GM18499 (cell line): ENCODE measurements around the gene YAP1.

ENCODE experiments used
- ATAC-seq: cut with Tn5 transposase; IDR thresholded peaks from one replicate; pipeline ENCODE4 v1.9.1; 2021; ENCODE audit warnings: moderate number of reproducible peaks; ENCODE audit not compliant: insufficient read depth, unreplicated experiment

YAP1 gene

DNA sequence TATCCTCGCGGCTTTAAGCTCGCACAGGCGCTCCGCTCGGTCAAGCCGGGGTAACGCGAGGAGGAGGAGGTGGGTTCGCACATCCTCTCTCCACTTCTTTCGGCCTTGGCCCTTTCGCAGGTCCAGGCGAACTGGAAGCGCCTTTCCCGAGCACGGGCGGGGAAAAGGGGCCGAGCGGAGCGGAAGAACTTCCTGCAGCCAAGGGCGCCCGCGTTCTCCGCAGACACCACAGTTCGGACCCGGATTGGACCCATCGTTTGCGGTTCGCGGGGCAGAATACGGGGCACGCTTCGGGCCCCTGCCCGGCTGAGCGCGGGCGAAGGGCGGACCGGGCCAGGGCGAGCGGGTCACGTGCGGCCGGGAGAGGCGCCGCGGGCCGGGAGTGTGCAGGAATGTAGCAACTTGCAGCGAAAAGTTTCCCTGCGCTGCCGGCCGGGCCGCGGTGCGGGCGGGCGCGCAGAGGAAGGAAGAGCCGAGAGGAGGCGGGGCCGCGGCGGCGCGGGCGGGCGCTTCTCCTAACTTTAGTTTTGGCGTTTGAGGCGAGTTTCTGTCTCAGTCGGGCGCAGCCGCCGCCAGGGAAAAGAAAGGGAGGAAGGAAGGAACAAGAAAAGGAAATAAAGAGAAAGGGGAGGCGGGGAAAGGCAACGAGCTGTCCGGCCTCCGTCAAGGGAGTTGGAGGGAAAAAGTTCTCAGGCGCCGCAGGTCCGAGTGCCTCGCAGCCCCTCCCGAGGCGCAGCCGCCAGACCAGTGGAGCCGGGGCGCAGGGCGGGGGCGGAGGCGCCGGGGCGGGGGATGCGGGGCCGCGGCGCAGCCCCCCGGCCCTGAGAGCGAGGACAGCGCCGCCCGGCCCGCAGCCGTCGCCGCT, at the start of gene YAP1:
Gene YAP1 (plus strand): TSS at position 552 of the 865 bp plus-strand sequence. CDS start 402 bp downstream, outside the sequence.
- peak; percentile 72 for ATAC-seq

DNA sequence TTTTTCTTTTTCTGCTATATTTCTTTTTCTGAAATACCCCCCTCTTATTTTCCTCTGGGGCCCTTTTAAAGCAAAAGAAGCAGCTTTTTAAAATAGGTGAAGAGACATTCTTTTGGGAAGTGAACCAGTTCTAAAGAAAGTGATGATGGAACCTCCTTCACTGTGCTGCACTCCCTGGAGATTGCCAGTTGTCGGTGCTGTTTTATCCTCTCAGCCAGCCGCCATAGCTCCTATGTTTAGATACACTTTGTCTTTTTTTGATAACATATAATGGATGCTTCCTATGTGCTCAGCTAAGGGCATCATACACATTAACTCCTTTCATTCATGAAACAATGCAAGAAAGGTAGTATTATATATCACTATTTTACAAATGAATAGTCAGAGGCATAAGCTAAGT, 49.0 kb upstream of the YAP1 start:
- no peak for ATAC-seq

DNA sequence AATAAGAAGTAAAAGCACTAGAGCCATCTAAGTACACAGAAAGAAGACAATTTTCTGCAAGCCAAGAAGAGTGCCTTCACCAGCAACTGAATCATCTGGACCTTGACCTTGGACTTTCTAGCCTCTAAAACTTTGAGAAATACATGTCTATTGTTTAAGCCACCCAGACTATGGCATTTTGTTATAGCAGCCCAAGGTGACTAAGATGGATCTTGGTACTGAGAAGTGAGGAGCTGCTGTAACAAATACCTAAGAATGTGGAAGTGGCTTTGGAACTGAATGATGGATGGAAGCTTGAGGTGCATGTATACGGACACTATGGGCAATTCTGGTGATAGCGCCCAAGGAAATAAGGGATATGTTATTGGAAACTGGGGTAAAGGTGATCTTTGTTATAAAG, 48.1 kb upstream of the YAP1 start:
- no peak for ATAC-seq

DNA sequence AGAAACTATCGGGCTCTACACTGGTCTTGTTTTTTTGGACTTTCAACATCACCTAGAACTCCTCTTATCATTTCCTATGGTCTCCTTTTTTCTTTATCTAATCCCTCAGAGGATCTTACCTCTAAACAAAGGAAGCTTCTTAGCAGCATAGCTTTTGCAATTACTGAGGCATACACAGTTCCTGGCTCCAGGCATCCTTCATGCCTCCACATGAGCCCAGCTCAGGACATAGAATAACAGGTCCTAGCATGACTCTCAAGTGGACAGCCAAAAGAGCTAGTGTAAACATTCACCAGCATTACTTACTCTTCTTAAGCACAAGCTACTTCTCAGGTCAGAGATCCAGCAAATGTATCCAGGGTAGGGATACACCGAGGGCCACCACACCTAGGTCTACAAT, 45.9 kb upstream of the YAP1 start:
- ATAC-seq = no peak

DNA sequence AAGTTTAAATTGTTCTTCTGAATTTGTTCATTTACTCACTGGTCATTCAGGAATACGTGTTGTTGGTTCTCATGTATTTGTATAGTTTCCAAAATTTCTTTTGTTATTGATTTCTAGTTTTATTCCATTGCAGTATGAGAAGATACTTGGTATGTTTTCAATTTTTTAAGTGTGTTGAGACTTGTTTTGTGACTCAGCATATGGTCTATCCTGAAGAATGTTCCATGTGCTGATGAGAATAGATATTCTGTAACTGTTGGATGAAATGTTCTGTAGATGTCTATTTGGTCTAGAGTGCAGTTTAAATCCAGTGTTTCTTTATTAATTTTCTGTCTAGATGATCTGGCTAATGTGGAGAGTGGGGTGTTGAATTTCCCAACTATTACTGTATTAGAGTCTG, 39.5 kb upstream of the YAP1 start:
- ATAC-seq = no peak

DNA sequence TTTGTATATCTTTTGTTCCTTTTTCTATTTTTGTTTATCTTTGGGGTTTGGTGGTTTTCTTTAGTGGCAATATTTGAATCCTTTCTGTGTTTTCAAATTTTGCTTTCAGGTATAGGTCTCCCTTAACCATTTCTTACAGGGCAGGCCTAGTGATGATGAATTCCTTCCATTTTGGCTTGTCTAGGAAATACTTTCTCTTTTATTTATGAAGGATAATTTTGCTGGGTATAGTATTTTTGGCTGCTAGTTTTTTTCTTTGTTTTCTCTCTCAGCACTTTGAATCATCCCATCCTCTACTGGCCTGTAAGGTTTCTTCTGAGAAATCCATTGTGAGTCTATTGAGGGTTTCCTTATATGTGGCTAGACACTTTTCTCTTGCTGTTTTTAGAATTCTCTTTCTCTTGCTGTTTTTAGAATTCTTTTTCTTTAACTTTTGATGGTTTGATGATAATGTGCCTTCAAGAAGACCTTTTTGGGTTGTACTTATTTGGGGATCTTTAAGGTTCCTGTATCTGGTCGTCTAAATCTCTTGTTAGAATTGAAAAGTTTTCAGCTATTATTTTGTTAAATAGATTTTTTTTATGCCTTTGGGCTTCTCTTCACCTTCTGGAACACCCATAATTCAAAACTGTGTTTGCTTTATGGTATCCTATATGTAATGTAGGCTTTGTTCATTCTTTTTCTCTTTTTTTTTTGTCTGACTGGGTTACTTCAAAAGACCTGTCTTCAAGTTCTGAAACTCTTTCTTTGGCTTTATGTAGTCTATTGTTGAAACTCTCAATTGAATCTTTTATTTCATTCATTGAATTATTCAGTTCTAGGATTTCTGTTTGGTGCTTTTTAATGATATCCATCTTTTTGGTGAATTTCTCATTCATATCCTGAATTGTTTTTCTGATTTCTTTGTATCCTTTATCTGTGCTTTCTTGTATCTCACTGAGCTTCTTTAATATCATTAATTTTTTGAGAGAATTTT, 38.5 kb upstream of the YAP1 start:
- no peak for ATAC-seq

DNA sequence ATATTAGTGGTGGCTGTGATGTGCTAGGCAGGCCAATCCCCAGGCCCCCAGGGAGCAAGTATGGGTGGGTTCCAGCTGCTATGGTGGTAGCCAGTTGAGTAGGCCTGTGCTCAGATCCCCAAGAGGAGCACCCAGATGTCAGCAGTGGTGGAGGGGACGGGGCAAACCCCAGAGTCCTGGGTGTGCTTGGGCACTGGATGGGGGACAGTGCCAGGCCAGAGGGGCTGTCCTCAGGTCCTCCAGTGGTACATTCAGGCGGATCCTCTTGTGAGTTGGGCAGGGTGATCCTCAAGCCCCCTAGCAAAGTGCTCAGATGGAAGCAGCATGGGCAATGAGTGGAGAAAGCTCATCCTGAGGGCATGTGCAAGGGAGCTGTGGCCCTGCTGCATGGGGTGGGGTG, 37.0 kb upstream of the YAP1 start:
- ATAC-seq = no peak

DNA sequence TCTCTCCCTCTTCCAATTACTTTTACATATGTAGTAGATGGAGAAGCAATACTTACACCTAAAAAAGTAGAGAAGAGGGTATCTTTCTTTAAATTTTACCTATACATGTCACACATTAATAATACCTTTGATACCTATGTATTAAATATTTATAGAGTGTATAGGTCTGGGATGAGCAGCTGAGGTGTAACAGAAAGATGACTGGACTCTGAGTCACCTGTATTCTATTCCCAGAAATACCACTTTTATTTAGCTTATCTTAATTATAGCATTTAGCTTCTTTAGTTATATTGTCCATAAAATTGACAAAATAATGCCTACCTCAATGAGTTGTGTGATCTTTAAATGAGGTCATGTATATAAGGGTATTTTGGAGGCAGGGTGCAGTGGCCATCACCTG, 30.6 kb upstream of the YAP1 start:
- no peak for ATAC-seq

DNA sequence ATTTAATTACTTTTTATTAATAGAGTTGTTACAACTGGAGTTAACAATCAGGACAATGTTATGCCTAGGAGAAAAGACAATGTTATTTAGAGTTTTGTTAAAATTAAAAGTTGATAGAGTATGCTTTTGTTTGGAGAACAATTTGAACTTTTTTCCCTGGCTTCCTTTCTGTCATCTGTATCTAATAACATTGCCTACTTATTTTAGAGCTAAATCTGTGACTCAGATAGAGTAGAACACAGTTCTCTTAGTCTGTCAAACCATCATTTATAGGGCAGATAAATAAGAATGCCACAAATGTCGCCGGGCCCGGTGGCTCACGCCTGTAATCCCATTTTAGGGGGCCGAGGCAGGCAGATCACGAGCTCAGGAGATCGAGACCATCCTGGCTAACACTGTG, 28.9 kb upstream of the YAP1 start:
- no peak for ATAC-seq

DNA sequence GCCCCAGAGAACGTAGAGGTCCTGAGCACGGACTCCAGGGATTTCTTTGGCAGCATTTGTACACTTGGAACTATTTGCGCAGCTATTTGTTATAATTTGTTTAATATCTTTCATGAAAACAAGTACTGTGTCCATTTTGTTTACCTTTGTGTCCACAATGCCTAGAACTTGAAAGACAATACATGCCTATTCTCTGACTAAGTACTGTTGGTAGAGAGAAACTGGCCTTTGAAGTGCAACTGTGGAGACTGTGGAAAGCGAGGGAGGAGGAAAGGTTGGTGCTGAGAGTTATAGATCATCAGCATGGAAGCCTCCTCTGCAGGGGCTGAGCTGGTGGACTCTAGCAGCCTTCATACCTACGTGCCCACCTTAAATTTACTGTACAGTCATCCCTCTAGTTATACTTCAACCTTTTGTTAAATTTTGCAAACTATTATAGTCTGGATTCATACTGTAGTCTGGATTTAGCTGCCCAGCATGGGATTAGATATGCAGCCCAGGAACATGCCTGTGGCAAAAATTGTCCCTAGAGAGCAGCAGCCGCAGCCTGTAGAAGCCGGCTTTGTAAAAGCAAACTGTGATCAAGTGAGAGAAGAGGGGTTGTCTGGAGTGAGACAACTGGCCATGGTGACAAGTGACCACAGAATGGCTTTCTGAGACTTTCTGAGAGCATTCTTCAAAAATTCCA, 24.2 kb upstream of the YAP1 start:
- ATAC-seq = no peak

DNA sequence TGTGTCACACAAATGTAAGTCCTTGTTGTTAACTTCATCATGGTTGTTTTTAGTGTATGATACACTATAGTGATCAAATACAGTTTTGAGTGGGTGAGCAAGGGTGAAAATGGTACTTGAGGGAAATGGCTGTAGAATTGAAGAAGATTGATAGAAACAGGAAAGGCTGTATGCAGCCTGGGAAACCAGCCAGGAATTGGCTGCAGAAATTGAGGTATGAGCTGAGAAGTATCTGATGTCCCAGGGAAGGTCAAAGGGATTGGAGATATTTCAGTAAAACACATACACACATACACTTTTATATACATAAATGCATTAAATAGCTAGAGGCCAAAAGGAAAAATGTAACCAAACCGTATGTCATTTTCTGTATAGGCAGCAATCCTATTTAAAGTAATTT, 13.1 kb upstream of the YAP1 start:
- no peak for ATAC-seq

DNA sequence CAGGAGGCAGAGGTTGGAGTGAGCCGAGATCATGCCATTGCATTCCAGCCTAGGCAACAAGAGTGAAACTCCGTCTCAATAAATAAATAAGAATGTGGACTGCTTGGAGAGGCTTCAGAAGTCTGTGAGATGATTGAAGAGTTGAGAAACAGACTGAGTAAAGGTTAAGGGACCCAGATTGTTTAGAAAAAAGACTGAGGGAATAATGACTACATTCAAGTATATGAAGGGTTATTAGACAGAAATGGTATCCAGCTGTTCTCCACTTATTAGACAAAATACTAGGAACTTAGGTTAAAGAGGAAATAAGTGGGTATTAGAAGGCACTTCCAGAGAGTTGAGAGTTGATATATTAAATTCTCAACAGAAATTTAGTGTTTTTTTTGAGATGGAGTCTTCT, 10.5 kb upstream of the YAP1 start:
- no peak for ATAC-seq

DNA sequence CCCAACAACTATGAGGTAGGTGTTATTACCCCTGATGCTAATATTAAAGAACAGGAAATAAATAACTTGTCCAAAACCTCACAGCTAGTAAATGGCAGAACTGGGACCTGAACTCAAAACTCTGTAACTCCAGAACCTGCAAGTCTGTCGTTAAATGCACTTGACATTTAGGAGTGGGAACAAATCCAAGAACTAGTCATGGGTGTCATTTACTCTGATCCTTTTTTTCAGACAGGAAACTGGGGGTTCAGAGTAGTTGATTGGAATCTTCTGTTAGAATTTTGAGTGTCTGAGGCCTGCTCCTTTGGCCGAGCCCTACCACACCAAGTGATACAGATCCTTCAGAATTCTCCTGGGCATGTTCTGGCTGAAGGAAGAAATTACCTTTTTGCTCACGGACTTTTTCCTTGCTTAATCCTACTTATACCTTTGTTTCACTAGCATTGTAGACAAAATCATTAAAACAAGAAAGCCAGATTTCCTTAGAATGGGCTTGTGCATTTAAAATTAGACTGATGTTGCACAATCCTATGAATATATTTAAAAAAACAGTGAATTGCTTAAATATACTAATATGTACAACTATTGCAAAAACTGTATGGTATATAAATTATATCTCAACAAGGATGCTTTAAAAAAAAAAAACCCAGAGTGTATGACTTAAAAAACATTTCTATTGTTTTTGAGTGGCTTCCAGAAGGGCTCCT, 1.4 kb upstream of the YAP1 start:
- ATAC-seq = no peak

DNA sequence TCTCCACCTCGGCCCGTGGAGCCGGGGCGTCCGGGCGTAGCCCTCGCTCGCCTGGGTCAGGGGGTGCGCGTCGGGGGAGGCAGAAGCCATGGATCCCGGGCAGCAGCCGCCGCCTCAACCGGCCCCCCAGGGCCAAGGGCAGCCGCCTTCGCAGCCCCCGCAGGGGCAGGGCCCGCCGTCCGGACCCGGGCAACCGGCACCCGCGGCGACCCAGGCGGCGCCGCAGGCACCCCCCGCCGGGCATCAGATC, 439 bp downstream of the YAP1 start:
- ATAC-seq = peak; percentile 8

DNA sequence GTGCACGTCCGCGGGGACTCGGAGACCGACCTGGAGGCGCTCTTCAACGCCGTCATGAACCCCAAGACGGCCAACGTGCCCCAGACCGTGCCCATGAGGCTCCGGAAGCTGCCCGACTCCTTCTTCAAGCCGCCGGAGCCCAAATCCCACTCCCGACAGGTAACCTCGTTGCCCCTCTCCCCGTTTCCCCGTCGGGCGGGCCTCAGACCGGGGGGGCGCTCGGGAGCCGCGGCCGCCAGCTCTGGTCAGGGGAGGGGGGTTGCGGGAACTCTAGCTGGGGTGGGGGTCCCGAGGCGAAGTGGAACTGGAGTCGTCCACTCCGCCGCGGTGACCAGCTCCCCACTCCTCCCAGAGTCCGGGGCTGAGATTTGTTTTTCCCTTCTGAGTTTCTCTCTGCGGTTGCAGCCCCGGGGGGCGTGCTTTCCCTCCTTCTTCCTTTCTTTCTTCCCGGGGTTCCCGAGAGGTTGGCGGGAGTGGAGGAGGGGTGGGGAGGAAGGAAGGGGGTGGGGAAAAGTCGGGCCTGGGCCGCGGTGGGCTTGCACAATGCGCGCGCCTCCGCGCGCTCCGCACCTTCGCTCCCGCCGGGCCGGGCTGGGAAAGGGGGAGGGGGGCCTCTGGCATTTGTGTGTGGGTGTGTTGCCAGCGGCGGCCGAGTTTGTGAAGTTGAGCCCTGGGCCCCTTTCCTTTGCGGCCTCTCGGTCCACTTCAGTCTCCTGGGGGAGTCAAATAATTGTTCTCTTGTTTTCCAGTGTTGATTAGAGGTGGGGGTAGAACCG, 952 bp downstream of the YAP1 start:
- ATAC-seq = no peak

DNA sequence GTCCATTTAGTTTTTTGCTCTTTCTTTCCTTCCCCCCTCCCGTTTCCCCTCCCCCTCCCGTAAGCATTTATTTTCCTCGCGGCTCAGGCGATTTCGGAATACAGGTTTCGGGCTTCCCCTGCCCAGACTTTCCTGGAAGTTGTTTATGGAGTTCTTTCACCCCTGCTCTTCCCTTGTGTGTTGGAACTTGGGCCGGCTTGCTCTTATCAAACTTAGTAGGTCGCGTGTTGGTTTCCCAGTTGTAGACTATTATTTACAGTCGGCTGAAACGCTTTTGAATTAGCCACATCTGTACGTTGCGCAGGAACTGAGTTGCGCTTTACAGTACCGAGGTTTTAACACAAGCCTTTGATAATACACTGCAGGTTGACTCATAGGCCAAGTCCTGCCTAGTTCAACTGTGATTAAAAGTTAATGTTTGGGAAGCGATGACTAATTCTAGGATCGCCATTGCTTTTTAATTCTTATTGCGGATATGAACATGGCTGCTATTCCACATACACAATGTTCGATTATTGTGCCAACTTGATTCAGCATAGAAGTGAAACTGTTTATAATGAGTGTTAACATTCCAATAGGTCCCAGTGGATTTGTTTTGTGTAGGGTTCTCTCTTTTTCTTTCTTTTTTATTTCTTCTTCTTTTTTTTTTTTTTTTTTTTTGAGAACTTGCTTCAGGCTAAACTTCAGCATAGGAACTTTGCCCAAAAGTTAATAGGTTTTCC, 1.7 kb downstream of the YAP1 start:
- ATAC-seq = no peak

DNA sequence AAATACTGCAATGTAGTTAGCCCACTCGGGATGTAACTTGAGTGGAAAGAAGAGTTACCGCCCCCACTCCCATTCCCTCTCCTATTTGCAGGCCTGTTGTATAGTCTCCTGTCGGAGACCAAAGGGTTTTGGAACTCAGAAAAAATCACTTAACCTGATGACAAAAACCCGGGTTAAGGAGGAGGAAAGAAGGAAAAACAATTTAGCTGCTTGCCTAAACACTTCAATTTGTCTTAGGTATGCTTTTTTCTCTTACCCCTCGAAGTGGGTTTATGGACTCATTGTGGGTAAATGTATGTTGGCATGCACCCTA, 2.2 kb downstream of the YAP1 start:
- ATAC-seq = no peak

DNA sequence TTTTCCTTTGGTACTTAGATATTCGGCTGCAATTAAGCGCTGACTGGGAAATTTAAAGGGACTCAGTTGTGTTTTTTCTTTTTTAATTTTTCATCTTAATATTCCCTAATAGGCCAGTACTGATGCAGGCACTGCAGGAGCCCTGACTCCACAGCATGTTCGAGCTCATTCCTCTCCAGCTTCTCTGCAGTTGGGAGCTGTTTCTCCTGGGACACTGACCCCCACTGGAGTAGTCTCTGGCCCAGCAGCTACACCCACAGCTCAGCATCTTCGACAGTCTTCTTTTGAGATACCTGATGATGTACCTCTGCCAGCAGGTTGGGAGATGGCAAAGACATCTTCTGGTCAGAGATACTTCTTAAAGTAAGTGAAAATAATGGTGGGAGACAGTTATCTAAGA, 3.8 kb downstream of the YAP1 start:
- no peak for ATAC-seq

DNA sequence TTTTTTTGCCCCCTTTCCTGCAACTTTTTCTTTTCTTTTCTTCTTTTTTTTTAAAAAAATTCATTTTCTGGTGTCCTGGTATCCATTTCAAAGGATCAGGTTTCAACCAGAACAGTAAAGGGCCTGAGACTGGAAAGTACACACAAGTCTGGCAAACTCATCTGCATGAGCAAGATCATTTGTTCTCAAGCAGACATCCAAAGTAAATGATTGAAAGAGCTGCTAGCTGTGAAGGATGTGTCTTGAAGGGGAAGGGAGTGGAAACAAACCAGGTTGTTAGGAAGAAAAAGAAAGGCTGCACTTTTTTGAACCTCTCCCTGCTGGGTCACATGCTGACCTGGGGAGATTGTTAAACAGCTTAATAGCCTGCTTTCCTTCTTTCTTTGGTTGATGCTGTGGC, 5.3 kb downstream of the YAP1 start:
- no peak for ATAC-seq
